Heart left ventricle (tissue), 16 donors: ENCODE results near the gene DYSF. TPM values are rescaled to one million over a fixed set of nuclear protein-coding genes. Genes with fewer than 3 reads are reported as not detected.
A peak's percentile ranks its signal among the peaks of the same experiment; 100 is the strongest.

Source experiments
- ATAC-seq, 4 donors: fragments of 200-7000 bp; cut with Tn5 transposase; one replicate each; pipeline ENCODE4 v1.9.1; 2020 to 2022; ENCODE audit warnings: moderate library complexity in 4 of 4, mild to moderate bottlenecking in 3 of 4, moderate number of reproducible peaks in 1 of 4
- DNase-seq, 5 donors: peaks; one replicate each; pipeline ENCODE4 v3.0.0-alpha.2; 2020
- H3K27ac ChIP-seq, 12 donors: fragments of 200-600 bp; sonication (generic) in 4 of 12; one replicate each; pipeline versions ENCODE4 v1.5.0 to v1.8.0; 2016 to 2022; ENCODE audit warnings: mild to moderate bottlenecking in 2 of 12
- H3K27me3 ChIP-seq, 9 donors: fragments of 200-600 bp; sonication (generic) in 2 of 9; one replicate each; pipeline versions ENCODE4 v1.5.1 to v1.8.0; 2016 to 2022; ENCODE audit warnings: mild to moderate bottlenecking in 3 of 9
- H3K36me3 ChIP-seq, 9 donors: fragments of 200-600 bp; sonication (generic) in 2 of 9; one replicate each; pipeline versions ENCODE4 v1.5.0 to v1.8.0; 2018 to 2022; ENCODE audit warnings: mild to moderate bottlenecking in 2 of 9
- H3K4me1 ChIP-seq, 12 donors: fragments of 200-600 bp; sonication (generic) in 4 of 12; one replicate each; pipeline versions ENCODE4 v1.5.0 to v1.8.0; 2016 to 2022; ENCODE audit warnings: mild to moderate bottlenecking in 3 of 12
- H3K4me3 ChIP-seq, 12 donors: fragments of 200-600 bp; sonication (generic) in 4 of 12; one replicate each; pipeline versions ENCODE4 v1.5.0 to v1.8.0; 2017 to 2022; ENCODE audit warnings: mild to moderate bottlenecking in 9 of 12, moderate library complexity in 4 of 12
- H3K9me3 ChIP-seq, 12 donors: fragments of 200-600 bp; sonication (generic) in 4 of 12; one replicate each; pipeline versions ENCODE4 v1.5.0 to v1.8.0; 2016 to 2022; ENCODE audit warnings: mild to moderate bottlenecking in 1 of 12
- POLR2A ChIP-seq, 2 donors: fragments of 450-650 bp; IDR thresholded peaks; one replicate each; pipeline ENCODE4 v1.6.1; 2017; ENCODE audit warnings: antibody characterized with exemption in 2 of 2, mild to moderate bottlenecking in 2 of 2, moderate library complexity in 2 of 2
- WGBS, 4 donors: extraction: QIAGEN DNeasy Blood & Tissue Kit in 2 of 4; methylation state at CpG; one replicate each; pipeline versions ENCODE4 v1.1.5 to v1.1.7; 2013 to 2018; 5-methylcytosine and 5-hydroxymethylcytosine counted together
- intact Hi-C, 10 donors: fragments of 100-400 bp; cut with DNase I; formaldehyde crosslinking; loops; one replicate each; pipeline versions ENCODE4 v1.11.1 to v1.14.2; 2022
- polyA plus RNA-seq, 2 donors: library from polyadenylated mRNA; stranded (reverse); fragments of 200-250 nt; gene quantifications; one replicate each; pipeline ENCODE4 v1.2.3, GENCODE V29; 2013
- total RNA-seq, 9 donors: library from RNA; depleted of rRNA in 2 of 9; stranded (reverse); fragments of >200 nt in 2 of 9; fragmentation: NEBNext Ultra II Directional in 3 of 9; extraction: Animal tissue kit (Norgen Biotek cat#: 25700) in 3 of 9; gene quantifications; one replicate each; pipeline versions ENCODE4 v1.1.0 to v1.2.4, GENCODE V29; 2016 to 2023
- TF ChIP-seq, protein P1 (sequence below), 12 donors: fragments of 200-600 bp; sonication (generic) in 4 of 12; IDR thresholded peaks; one replicate each; pipeline versions ENCODE4 v1.5.0 to v1.8.0; 2018 to 2022; ENCODE audit warnings: antibody characterized with exemption in 12 of 12, mild to moderate bottlenecking in 5 of 12
- donor health status: ischemic (EF 13 %, LVEDD 7.1; RV severe dilation, severe dysfunction).
- donor health status: healthy with polysubstance abuse.
- donor health status: DM: no; HTN: yes; CAD: no.
- donor health status: DM: no; HTN: no; CAD: no.
- donor health status: ischemic (EF 25% LVEDD 6.9; RV normal size, moderate dysfunction).
- donor health status: ischemic (EF 25% LVEDD 5.7; RV mildly dilated, moderate dysfunction).
- donor health status: healthy.
- donor health status: DM: yes; HTN: yes; CAD: no.
- donor health status: ischemic (EF 35%, LVEDD 5.7; RV mildly dilated, moderate dysfunction).
- donor health status: nonischemic (EF 11% LVEDD 7.7; RV severe dilation, severe dysfunction).
- donor health status: DM: yes; HTN: yes; CAD: no.
- donor health status: PGD.
- donor health status: ischemic (EF 29% LVEDD 5.4; RV normal size, mild dysfunction).
- donor health status: nonischemic (EF 23%, LVEDD 6.1; RV moderate dilation, normal function).

The DYSF gene
- total and polyA plus RNA-seq, 11 donors: 25.5 to 99.9 (median 78.6) TPM

GRCh38 chr2:71524476-71524875 is 71.1 kb downstream of the DYSF start:
- peak in 1 of 5 donors; percentile 58 for DNase-seq
- H3K4me1 ChIP-seq: peaks cover 0 to 7% (median 0%) of the 10 kb centered on the region in 12 donors
- no peaks in the 10 kb centered on the region for H3K9me3 ChIP-seq
- TF ChIP-seq, protein P1, sequence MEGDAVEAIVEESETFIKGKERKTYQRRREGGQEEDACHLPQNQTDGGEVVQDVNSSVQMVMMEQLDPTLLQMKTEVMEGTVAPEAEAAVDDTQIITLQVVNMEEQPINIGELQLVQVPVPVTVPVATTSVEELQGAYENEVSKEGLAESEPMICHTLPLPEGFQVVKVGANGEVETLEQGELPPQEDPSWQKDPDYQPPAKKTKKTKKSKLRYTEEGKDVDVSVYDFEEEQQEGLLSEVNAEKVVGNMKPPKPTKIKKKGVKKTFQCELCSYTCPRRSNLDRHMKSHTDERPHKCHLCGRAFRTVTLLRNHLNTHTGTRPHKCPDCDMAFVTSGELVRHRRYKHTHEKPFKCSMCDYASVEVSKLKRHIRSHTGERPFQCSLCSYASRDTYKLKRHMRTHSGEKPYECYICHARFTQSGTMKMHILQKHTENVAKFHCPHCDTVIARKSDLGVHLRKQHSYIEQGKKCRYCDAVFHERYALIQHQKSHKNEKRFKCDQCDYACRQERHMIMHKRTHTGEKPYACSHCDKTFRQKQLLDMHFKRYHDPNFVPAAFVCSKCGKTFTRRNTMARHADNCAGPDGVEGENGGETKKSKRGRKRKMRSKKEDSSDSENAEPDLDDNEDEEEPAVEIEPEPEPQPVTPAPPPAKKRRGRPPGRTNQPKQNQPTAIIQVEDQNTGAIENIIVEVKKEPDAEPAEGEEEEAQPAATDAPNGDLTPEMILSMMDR (IDR thresholded peaks at IDR 0.05): no peak
- no peak for TF ChIP-seq POLR2A (IDR thresholded peaks at IDR 0.05)
- intact Hi-C loops: no loop called here
- H3K4me3 ChIP-seq: no peak overlapping the region
- peak in 3 of 4 donors; percentile 66 to 73 (median 67) for ATAC-seq
- H3K36me3 ChIP-seq: peaks cover 0 to 94% (median 72%) of the 10 kb centered on the region in 9 donors
- no peak overlapping the region for H3K27ac ChIP-seq
- no peaks in the 10 kb centered on the region for H3K27me3 ChIP-seq
- WGBS, 4 donors: 62 to 81% (median 67%) methylated on average over 6 of the region's 6 CpGs

GRCh38 chr2:71526141-71526540 is 72.8 kb downstream of the DYSF start:
- Histone ChIP-seq H3K27ac (no peak overlapping the region), H3K4me1 (peaks cover 0 to 7% (median 0%) of the 10 kb centered on the region in 12 donors), H3K4me3 (no peak overlapping the region), H3K36me3 (peaks cover 0 to 85% (median 70%) of the 10 kb centered on the region in 9 donors), H3K27me3 (no peaks in the 10 kb centered on the region), H3K9me3 (no peaks in the 10 kb centered on the region)
- TF ChIP-seq, protein P1 (IDR thresholded peaks at IDR 0.05): no peak
- no peak for TF ChIP-seq POLR2A (IDR thresholded peaks at IDR 0.05)
- ATAC-seq (no peak), DNase-seq (no peak)
- intact Hi-C loops: no loop called here
- WGBS, 4 donors: 86 to 92% (median 88%) methylated on average over 17 of the region's 17 CpGs

GRCh38 chr2:71526975-71527374 is 73.6 kb downstream of the DYSF start:
- no peak for ATAC-seq
- DNase-seq: no peak
- Histone ChIP-seq H3K4me3 (no peak overlapping the region), H3K4me1 (peaks cover 0 to 7% (median 0%) of the 10 kb centered on the region in 12 donors), H3K27ac (no peak overlapping the region), H3K9me3 (no peaks in the 10 kb centered on the region), H3K27me3 (no peaks in the 10 kb centered on the region), H3K36me3 (peaks cover 0 to 84% (median 65%) of the 10 kb centered on the region in 9 donors)
- no peak for TF ChIP-seq POLR2A (IDR thresholded peaks at IDR 0.05)
- WGBS, 4 donors: 83 to 91% (median 87%) methylated on average over 9 of the region's 9 CpGs
- intact Hi-C loops: no loop called here

GRCh38 chr2:71528131-71528591 is 74.8 kb downstream of the DYSF start:
- H3K27ac ChIP-seq: no peak overlapping the region
- DNase-seq: no peak
- no peaks in the 10 kb centered on the region for H3K27me3 ChIP-seq
- no peak overlapping the region for H3K4me3 ChIP-seq
- TF ChIP-seq, protein P1 (IDR thresholded peaks at IDR 0.05): no peak
- no peak for TF ChIP-seq POLR2A (IDR thresholded peaks at IDR 0.05)
- ATAC-seq: no peak
- H3K9me3 ChIP-seq: no peaks in the 10 kb centered on the region
- 88 to 95% (median 93%) methylated on average over 10 of the region's 10 CpGs for WGBS, 4 donors
- peaks cover 0 to 83% (median 55%) of the 10 kb centered on the region in 9 donors for H3K36me3 ChIP-seq
- peaks cover 0 to 7% (median 0%) of the 10 kb centered on the region in 12 donors for H3K4me1 ChIP-seq
- intact Hi-C loops: no loop called here

- no peaks in the 10 kb centered on the region for H3K9me3 ChIP-seq
- no peak overlapping the region for H3K27ac ChIP-seq
- no peak overlapping the region for H3K4me3 ChIP-seq
- intact Hi-C loops: no loop called here
- DNase-seq (no peak), ATAC-seq (no peak)
- peaks cover 0 to 7% (median 0%) of the 10 kb centered on the region in 12 donors for H3K4me1 ChIP-seq
- no peaks in the 10 kb centered on the region for H3K27me3 ChIP-seq
- H3K36me3 ChIP-seq: peaks cover 0 to 84% (median 60%) of the 10 kb centered on the region in 9 donors
- TF ChIP-seq, protein P1 (IDR thresholded peaks at IDR 0.05): no peak
- no peak for TF ChIP-seq POLR2A (IDR thresholded peaks at IDR 0.05)
- 90 to 94% (median 94%) methylated on average over 4 of the region's 4 CpGs for WGBS, 4 donors
These were observed 75.4 kb downstream of the DYSF start for GRCh38 chr2:71528749-71529148.
